Fibroblast of lung (primary cell): Measurements from ENCODE around the gene TOLLIP. TPM values are rescaled to one million over a fixed set of nuclear protein-coding genes. Genes with fewer than 3 reads are reported as not detected.
A peak's percentile ranks its signal among the peaks of the same experiment; 100 is the strongest.

Experiments
- DNase-seq, 2 donors: peaks; one replicate each; pipeline versions ENCODE4 v3.0.0 to v3.0.0-alpha.2; 2010; ENCODE audit warnings: low read depth in 2 of 2
- H2AFZ ChIP-seq: 2 replicates; pipeline ENCODE4 v1.5.1; 2012; ENCODE audit warnings: low read length, control low read depth, inconsistent platforms
- H3K27ac ChIP-seq: 2 replicates; pipeline ENCODE4 v1.5.1; 2011; ENCODE audit warnings: low read length, control low read depth; ENCODE audit not compliant: insufficient read depth
- H3K27me3 ChIP-seq: 2 replicates; pipeline ENCODE4 v1.5.1; 2011; ENCODE audit warnings: mild to moderate bottlenecking, low read length; ENCODE audit not compliant: control insufficient read depth, insufficient read depth
- H3K36me3 ChIP-seq: 2 replicates; pipeline ENCODE4 v1.5.1; 2011; ENCODE audit warnings: low read length; ENCODE audit not compliant: control insufficient read depth, insufficient read depth
- H3K4me1 ChIP-seq: 2 replicates; pipeline ENCODE4 v1.5.1; 2011; ENCODE audit warnings: low read length; ENCODE audit not compliant: control insufficient read depth, insufficient read depth; ENCODE audit errors: extremely low read depth
- H3K4me2 ChIP-seq: 2 replicates; pipeline ENCODE4 v1.5.1; 2011; ENCODE audit warnings: low read length, control low read depth; ENCODE audit not compliant: insufficient read depth; ENCODE audit errors: extremely low read depth
- H3K4me3 ChIP-seq, 4 experiments: fragments of 200-600 bp in 1 of 4; sonication (generic) in 1 of 4; replicated peaks in 1 of 4; 2 replicates each; pipeline ENCODE4 v1.5.1; 2011 to 2016; ENCODE audit warnings: low read length in 4 of 4, low read depth in 3 of 4, mild to moderate bottlenecking in 3 of 4, control low read depth in 2 of 4, inconsistent platforms in 1 of 4, mixed read lengths in 1 of 4; ENCODE audit not compliant: insufficient read depth in 1 of 4; ENCODE audit errors: control extremely low read depth in 1 of 4
- H3K79me2 ChIP-seq: 2 replicates; pipeline ENCODE4 v1.5.1; 2012; ENCODE audit warnings: mild to moderate bottlenecking, low read length, inconsistent platforms; ENCODE audit not compliant: control insufficient read depth, insufficient read depth
- H3K9ac ChIP-seq: 2 replicates; pipeline ENCODE4 v1.5.1; 2011; ENCODE audit warnings: mild to moderate bottlenecking, low read length, control low read depth; ENCODE audit not compliant: insufficient read depth
- H3K9me3 ChIP-seq: 2 replicates; pipeline ENCODE4 v1.5.1; 2012; ENCODE audit warnings: low read depth, low read length; ENCODE audit not compliant: control insufficient read depth, insufficient read depth
- H4K20me1 ChIP-seq: 2 replicates; pipeline ENCODE4 v1.5.1; 2011; ENCODE audit warnings: low read length; ENCODE audit not compliant: control insufficient read depth, insufficient read depth; ENCODE audit errors: extremely low read depth
- EZH2 ChIP-seq: IDR thresholded peaks from 2 replicates; pipeline ENCODE4 v1.5.1; 2012; ENCODE audit warnings: low read length, control low read depth, mild to moderate bottlenecking; ENCODE audit errors: missing control alignments
- polyA plus RNA-seq, 2 donors: library from polyadenylated mRNA; depleted of rRNA in 1 of 2; stranded (reverse) in 1 of 2; unstranded in 1 of 2; fragments of >200 nt; gene quantifications; 2 replicates each; pipeline ENCODE4 v1.2.1, GENCODE V29; 2011 to 2012; ENCODE audit warnings: missing spikeins in 1 of 2
- total RNA-seq: library from RNA; depleted of rRNA; stranded (reverse); fragments of >200 nt; gene quantifications from 2 replicates; pipeline ENCODE4 v1.2.1, GENCODE V29; 2014
- TF ChIP-seq, protein P1 (sequence below), 2 donors: IDR thresholded peaks in 1 of 2; conservative IDR thresholded peaks in 1 of 2; 1 replicate in 1 of 2; 2 replicates in 1 of 2; pipeline ENCODE4 v1.5.1; 2011 to 2012; ENCODE audit warnings: low read length in 2 of 2, control low read depth in 1 of 2, inconsistent platforms in 1 of 2, low read depth in 1 of 2, mild to moderate bottlenecking in 1 of 2

Gene TOLLIP
- total and polyA plus RNA-seq, 2 donors (not counting 1 experiment from before 2014, with no cell fraction given): 28.4 to 34.6 TPM

GRCh38 chr11:1271406-1271805, 38.0 kb downstream of the TOLLIP start:
- Histone ChIP-seq H3K27me3 (no peaks in the 10 kb centered on the region), H3K79me2 (no peaks in the 10 kb centered on the region), H3K9ac (no peak overlapping the region), H4K20me1 (no peaks in the 10 kb centered on the region), H3K27ac (no peak overlapping the region), H2AFZ (no peak overlapping the region), H3K9me3 (no peaks in the 10 kb centered on the region), H3K4me3 (no peak overlapping the region), H3K4me2 (no peak overlapping the region), H3K4me1 (no peaks in the 10 kb centered on the region), H3K36me3 (peaks cover 5% of the 10 kb centered on the region)
- no peak for DNase-seq
- TF ChIP-seq, protein P1, sequence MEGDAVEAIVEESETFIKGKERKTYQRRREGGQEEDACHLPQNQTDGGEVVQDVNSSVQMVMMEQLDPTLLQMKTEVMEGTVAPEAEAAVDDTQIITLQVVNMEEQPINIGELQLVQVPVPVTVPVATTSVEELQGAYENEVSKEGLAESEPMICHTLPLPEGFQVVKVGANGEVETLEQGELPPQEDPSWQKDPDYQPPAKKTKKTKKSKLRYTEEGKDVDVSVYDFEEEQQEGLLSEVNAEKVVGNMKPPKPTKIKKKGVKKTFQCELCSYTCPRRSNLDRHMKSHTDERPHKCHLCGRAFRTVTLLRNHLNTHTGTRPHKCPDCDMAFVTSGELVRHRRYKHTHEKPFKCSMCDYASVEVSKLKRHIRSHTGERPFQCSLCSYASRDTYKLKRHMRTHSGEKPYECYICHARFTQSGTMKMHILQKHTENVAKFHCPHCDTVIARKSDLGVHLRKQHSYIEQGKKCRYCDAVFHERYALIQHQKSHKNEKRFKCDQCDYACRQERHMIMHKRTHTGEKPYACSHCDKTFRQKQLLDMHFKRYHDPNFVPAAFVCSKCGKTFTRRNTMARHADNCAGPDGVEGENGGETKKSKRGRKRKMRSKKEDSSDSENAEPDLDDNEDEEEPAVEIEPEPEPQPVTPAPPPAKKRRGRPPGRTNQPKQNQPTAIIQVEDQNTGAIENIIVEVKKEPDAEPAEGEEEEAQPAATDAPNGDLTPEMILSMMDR (conservative IDR thresholded peaks at IDR 0.05 in 1 of 2, IDR thresholded peaks at IDR 0.05 in 1 of 2; ENCODE audit: low read depth in 1 of 2, low read length in 2 of 2): no peak
- no peak for TF ChIP-seq EZH2

- TF ChIP-seq EZH2: no peak
- TF ChIP-seq, protein P1 (conservative IDR thresholded peaks at IDR 0.05 in 1 of 2, IDR thresholded peaks at IDR 0.05 in 1 of 2; ENCODE audit: low read depth in 1 of 2, low read length in 2 of 2): no peak
- Histone ChIP-seq H3K27ac (no peak overlapping the region), H3K4me2 (no peak overlapping the region), H3K4me1 (no peaks in the 10 kb centered on the region), H3K27me3 (no peaks in the 10 kb centered on the region), H3K4me3 (no peak overlapping the region), H3K9me3 (no peaks in the 10 kb centered on the region), H3K36me3 (peaks cover 3% of the 10 kb centered on the region), H2AFZ (no peak overlapping the region), H3K9ac (no peak overlapping the region), H4K20me1 (no peaks in the 10 kb centered on the region), H3K79me2 (no peaks in the 10 kb centered on the region)
- peak; percentile 10 to 17 for DNase-seq
Measured at GRCh38 chr11:1271002-1271401, 38.4 kb downstream of the TOLLIP start.

- no peak overlapping the region for H2AFZ ChIP-seq
- no peak for TF ChIP-seq EZH2
- TF ChIP-seq, protein P1 (conservative IDR thresholded peaks at IDR 0.05 in 1 of 2, IDR thresholded peaks at IDR 0.05 in 1 of 2; ENCODE audit: low read depth in 1 of 2, low read length in 2 of 2): no peak
- H3K4me2 ChIP-seq: no peak overlapping the region
- no peak overlapping the region for H3K4me3 ChIP-seq
- H3K79me2 ChIP-seq: no peaks in the 10 kb centered on the region
- no peaks in the 10 kb centered on the region for H3K9me3 ChIP-seq
- no peak for DNase-seq
- H3K36me3 ChIP-seq: peaks cover 3% of the 10 kb centered on the region
- H4K20me1 ChIP-seq: no peaks in the 10 kb centered on the region
- H3K27ac ChIP-seq: no peak overlapping the region
- no peaks in the 10 kb centered on the region for H3K4me1 ChIP-seq
- H3K27me3 ChIP-seq: no peaks in the 10 kb centered on the region
- H3K9ac ChIP-seq: no peak overlapping the region
Measured at GRCh38 chr11:1270476-1270875, 39.0 kb downstream of the TOLLIP start.
